Measurements from ENCODE around the gene WDR70.
"Not testable (repeated sequence)": the region's sequence is repeated elsewhere in the genome, so short reads cannot be mapped to it uniquely, and the experiment has no call there.

Gene WDR70

GRCh38 chr5:37448941-37449340 lies 69.8 kb downstream of the WDR70 start:
- Histone ChIP-seq H3K18ac (ENCODE audit: low read length) (no peak overlapping the region), H3K4me1 (ENCODE audit: control insufficient read depth in 1 of 2, insufficient read depth in 2 of 2, low read length in 2 of 2) (no peaks in the 10 kb centered on the region), H3K79me2 (ENCODE audit: control insufficient read depth, insufficient read depth, low read length, poor library complexity) (no peaks in the 10 kb centered on the region), H4K8ac (ENCODE audit: low read depth, low read length) (no peak overlapping the region), H3K27ac (ENCODE audit: low read depth, low read length) (no peak overlapping the region), H3K79me1 (ENCODE audit: low read length) (no peaks in the 10 kb centered on the region), H4K91ac (ENCODE audit: low read depth, low read length) (no peak overlapping the region), H3K4me2 (ENCODE audit: low read length) (no peak overlapping the region), H3K27me3 (ENCODE audit: insufficient read depth, low read length) (no peaks in the 10 kb centered on the region), H3K23ac (ENCODE audit: low read length) (no peak overlapping the region), H3K14ac (ENCODE audit: low read length) (no peak overlapping the region), H2BK120ac (ENCODE audit: insufficient read depth, low read length, poor library complexity) (no peak overlapping the region), H2AK5ac (ENCODE audit: low read length) (no peak overlapping the region), H2AFZ (ENCODE audit: insufficient read depth, low read length, poor library complexity) (no peak overlapping the region), H2BK12ac (ENCODE audit: low read length) (no peak overlapping the region), H3K9ac (ENCODE audit: low read length) (no peak overlapping the region), H4K12ac (ENCODE audit: low read depth, low read length) (no peak overlapping the region), H3K9me3 (ENCODE audit: insufficient read depth, low read depth, low read length) (peaks cover 2% of the 10 kb centered on the region), H2BK5ac (ENCODE audit: low read depth, low read length, poor library complexity) (no peak overlapping the region), H3K4me3 (ENCODE audit: low read depth, low read length) (no peak overlapping the region), H3K36me3 (ENCODE audit: control insufficient read depth in 1 of 2, insufficient read depth in 2 of 2, low read length in 2 of 2) (peaks cover 2 to 4% of the 10 kb centered on the region in 2 experiments), H3K4ac (ENCODE audit: low read depth, low read length) (no peak overlapping the region)
- DNase-seq, result no peak
- WGBS (ENCODE audit: extremely low coverage, insufficient coverage, insufficient read length), result no CpG with 5 or more reads among the region's 6 CpGs

- H3K79me2 ChIP-seq (ENCODE audit: control insufficient read depth, insufficient read depth, low read length, poor library complexity); H3K27me3 ChIP-seq (ENCODE audit: insufficient read depth, low read length); H3K23ac ChIP-seq (ENCODE audit: low read length); H3K4me2 ChIP-seq (ENCODE audit: low read length); H3K4ac ChIP-seq (ENCODE audit: low read depth, low read length); H2AK5ac ChIP-seq (ENCODE audit: low read length); H3K27ac ChIP-seq (ENCODE audit: low read depth, low read length); H3K9me3 ChIP-seq (ENCODE audit: insufficient read depth, low read depth, low read length); H2AFZ ChIP-seq (ENCODE audit: insufficient read depth, low read length, poor library complexity); H3K4me3 ChIP-seq (ENCODE audit: low read depth, low read length); H4K91ac ChIP-seq (ENCODE audit: low read depth, low read length); H4K12ac ChIP-seq (ENCODE audit: low read depth, low read length); H3K14ac ChIP-seq (ENCODE audit: low read length); H3K4me1 ChIP-seq (ENCODE audit: control insufficient read depth in 1 of 2, insufficient read depth in 2 of 2, low read length in 2 of 2); H2BK5ac ChIP-seq (ENCODE audit: low read depth, low read length, poor library complexity); H3K79me1 ChIP-seq (ENCODE audit: low read length); H4K8ac ChIP-seq (ENCODE audit: low read depth, low read length); H3K18ac ChIP-seq (ENCODE audit: low read length); H2BK12ac ChIP-seq (ENCODE audit: low read length); H3K36me3 ChIP-seq (ENCODE audit: control insufficient read depth in 1 of 2, insufficient read depth in 2 of 2, low read length in 2 of 2); H3K9ac ChIP-seq (ENCODE audit: low read length); DNase-seq; H2BK120ac ChIP-seq (ENCODE audit: insufficient read depth, low read length, poor library complexity): not testable (repeated sequence)
- WGBS (ENCODE audit: extremely low coverage, insufficient coverage, insufficient read length), result no CpG with 5 or more reads among the region's 3 CpGs
Observed at GRCh38 chr5:37451991-37452390, 72.9 kb downstream of the WDR70 start.

- not testable (repeated sequence) for H4K12ac ChIP-seq (ENCODE audit: low read depth, low read length); H3K23ac ChIP-seq (ENCODE audit: low read length); H2AK5ac ChIP-seq (ENCODE audit: low read length); H3K9ac ChIP-seq (ENCODE audit: low read length); H3K79me2 ChIP-seq (ENCODE audit: control insufficient read depth, insufficient read depth, low read length, poor library complexity); H3K27me3 ChIP-seq (ENCODE audit: insufficient read depth, low read length); H2BK5ac ChIP-seq (ENCODE audit: low read depth, low read length, poor library complexity); H3K4me2 ChIP-seq (ENCODE audit: low read length); H3K4ac ChIP-seq (ENCODE audit: low read depth, low read length); H3K18ac ChIP-seq (ENCODE audit: low read length); H3K4me3 ChIP-seq (ENCODE audit: low read depth, low read length); H4K8ac ChIP-seq (ENCODE audit: low read depth, low read length); H2BK120ac ChIP-seq (ENCODE audit: insufficient read depth, low read length, poor library complexity); H3K36me3 ChIP-seq (ENCODE audit: control insufficient read depth in 1 of 2, insufficient read depth in 2 of 2, low read length in 2 of 2); H3K14ac ChIP-seq (ENCODE audit: low read length); H2AFZ ChIP-seq (ENCODE audit: insufficient read depth, low read length, poor library complexity); H3K27ac ChIP-seq (ENCODE audit: low read depth, low read length); H3K79me1 ChIP-seq (ENCODE audit: low read length); H2BK12ac ChIP-seq (ENCODE audit: low read length); H3K9me3 ChIP-seq (ENCODE audit: insufficient read depth, low read depth, low read length); H3K4me1 ChIP-seq (ENCODE audit: control insufficient read depth in 1 of 2, insufficient read depth in 2 of 2, low read length in 2 of 2); H4K91ac ChIP-seq (ENCODE audit: low read depth, low read length); DNase-seq
- no CpG with 5 or more reads among the region's 7 CpGs for WGBS (ENCODE audit: extremely low coverage, insufficient coverage, insufficient read length)
Observed at GRCh38 chr5:37453252-37453651, 74.1 kb downstream of the WDR70 start.

GRCh38 chr5:37454402-37455055 lies 75.4 kb downstream of the WDR70 start:
- peak in 1 of 2 donors; percentile 8 for DNase-seq
- not testable (repeated sequence) for H4K8ac ChIP-seq (ENCODE audit: low read depth, low read length); H3K36me3 ChIP-seq (ENCODE audit: control insufficient read depth in 1 of 2, insufficient read depth in 2 of 2, low read length in 2 of 2); H2AK5ac ChIP-seq (ENCODE audit: low read length); H2BK12ac ChIP-seq (ENCODE audit: low read length); H3K14ac ChIP-seq (ENCODE audit: low read length); H2BK120ac ChIP-seq (ENCODE audit: insufficient read depth, low read length, poor library complexity); H3K4me2 ChIP-seq (ENCODE audit: low read length); H3K18ac ChIP-seq (ENCODE audit: low read length); H2BK5ac ChIP-seq (ENCODE audit: low read depth, low read length, poor library complexity); H2AFZ ChIP-seq (ENCODE audit: insufficient read depth, low read length, poor library complexity); H3K79me2 ChIP-seq (ENCODE audit: control insufficient read depth, insufficient read depth, low read length, poor library complexity); H3K9ac ChIP-seq (ENCODE audit: low read length); H3K27ac ChIP-seq (ENCODE audit: low read depth, low read length); H3K79me1 ChIP-seq (ENCODE audit: low read length); H3K4me3 ChIP-seq (ENCODE audit: low read depth, low read length); H4K12ac ChIP-seq (ENCODE audit: low read depth, low read length); H3K27me3 ChIP-seq (ENCODE audit: insufficient read depth, low read length); H3K4me1 ChIP-seq (ENCODE audit: control insufficient read depth in 1 of 2, insufficient read depth in 2 of 2, low read length in 2 of 2); H3K4ac ChIP-seq (ENCODE audit: low read depth, low read length); H4K91ac ChIP-seq (ENCODE audit: low read depth, low read length); H3K9me3 ChIP-seq (ENCODE audit: insufficient read depth, low read depth, low read length); H3K23ac ChIP-seq (ENCODE audit: low read length)
- no CpG with 5 or more reads among the region's 1 CpG for WGBS (ENCODE audit: extremely low coverage, insufficient coverage, insufficient read length)
